Measurements from ENCODE around the gene DPYD. TPM values are rescaled to one million over a fixed set of nuclear protein-coding genes. Genes with fewer than 3 reads are reported as not detected.

Gene DPYD
- total RNA-seq, 1 donor from 2014 or later, result 37.5 TPM

GRCh38 chr1:97433824-97434177 is 487.0 kb downstream of the DPYD start:
- DNase-seq (ENCODE audit: low read depth), result no peak

GRCh38 chr1:97433094-97433823 is 487.6 kb downstream of the DPYD start:
- DNase-seq (ENCODE audit: low read depth), result peak; percentile 56

GRCh38 chr1:97427371-97427770 is 493.5 kb downstream of the DPYD start:
- DNase-seq (ENCODE audit: low read depth), result no peak

- DNase-seq (ENCODE audit: low read depth), result no peak
Observed at GRCh38 chr1:97424209-97424608, 496.6 kb downstream of the DPYD start.

GRCh38 chr1:97423403-97423802 is 497.4 kb downstream of the DPYD start:
- no peak for DNase-seq (ENCODE audit: low read depth)

- no peak for DNase-seq (ENCODE audit: low read depth)
Observed at GRCh38 chr1:97417661-97418060, 503.2 kb downstream of the DPYD start.

GRCh38 chr1:97414682-97415312 is 506.0 kb downstream of the DPYD start:
- no peak for DNase-seq (ENCODE audit: low read depth)

GRCh38 chr1:97412737-97413136 is 508.1 kb downstream of the DPYD start:
- no peak for DNase-seq (ENCODE audit: low read depth)

GRCh38 chr1:97412166-97412565 is 508.7 kb downstream of the DPYD start:
- peak; percentile 10 for DNase-seq (ENCODE audit: low read depth)

GRCh38 chr1:97396463-97396862 is 524.4 kb downstream of the DPYD start:
- no peak for DNase-seq (ENCODE audit: low read depth)

GRCh38 chr1:97392701-97393100 is 528.1 kb downstream of the DPYD start:
- no peak for DNase-seq (ENCODE audit: low read depth)

- no peak for DNase-seq (ENCODE audit: low read depth)
Observed at GRCh38 chr1:97385536-97386277, 535.1 kb downstream of the DPYD start.

GRCh38 chr1:97384294-97384968 is 536.4 kb downstream of the DPYD start:
- peak; percentile 70 for DNase-seq (ENCODE audit: low read depth)

GRCh38 chr1:97383797-97384196 is 537.0 kb downstream of the DPYD start:
- DNase-seq (ENCODE audit: low read depth), result no peak

- DNase-seq (ENCODE audit: low read depth), result no peak
Observed at GRCh38 chr1:97382206-97382605, 538.6 kb downstream of the DPYD start.

- peak; percentile 72 for DNase-seq (ENCODE audit: low read depth)
Observed at GRCh38 chr1:97379387-97380075, 541.3 kb downstream of the DPYD start.

- DNase-seq (ENCODE audit: low read depth), result peak; percentile 23
Observed at GRCh38 chr1:97378596-97378995, 542.2 kb downstream of the DPYD start.

- DNase-seq (ENCODE audit: low read depth), result peak; percentile 34
Observed at GRCh38 chr1:97377432-97378034, 543.3 kb downstream of the DPYD start.

GRCh38 chr1:97373000-97373399 is 547.8 kb downstream of the DPYD start:
- no peak for DNase-seq (ENCODE audit: low read depth)

GRCh38 chr1:97372531-97372930 is 548.3 kb downstream of the DPYD start:
- DNase-seq (ENCODE audit: low read depth), result no peak

- DNase-seq (ENCODE audit: low read depth), result no peak
Observed at GRCh38 chr1:97368296-97368695, 552.5 kb downstream of the DPYD start.

Measured in renal cortical epithelial cell (primary cell).